ENCODE data around the gene HSPBAP1.
"Not testable (repeated sequence)": the region's sequence is repeated elsewhere in the genome, so short reads cannot be mapped to it uniquely, and the experiment has no call there.

Gene HSPBAP1

GRCh38 chr3:122760453-122761271, 33.0 kb downstream of the HSPBAP1 start:
- TF ChIP-seq CTCF (IDR thresholded peaks at IDR 0.05; ENCODE audit: borderline replicate concordance, insufficient read depth, low read depth, low read length), result no peak
- no peak overlapping the region for H3K4me3 ChIP-seq (ENCODE audit: low read depth, low read length)

GRCh38 chr3:122758877-122759560, 34.6 kb downstream of the HSPBAP1 start:
- H3K4me3 ChIP-seq (ENCODE audit: low read depth, low read length), result no peak overlapping the region
- TF ChIP-seq CTCF (IDR thresholded peaks at IDR 0.05; ENCODE audit: borderline replicate concordance, insufficient read depth, low read depth, low read length), result no peak

GRCh38 chr3:122755491-122755890, 38.1 kb downstream of the HSPBAP1 start:
- TF ChIP-seq CTCF (IDR thresholded peaks at IDR 0.05; ENCODE audit: borderline replicate concordance, insufficient read depth, low read depth, low read length), result no peak
- no peak overlapping the region for H3K4me3 ChIP-seq (ENCODE audit: low read depth, low read length)

GRCh38 chr3:122754929-122755328, 38.7 kb downstream of the HSPBAP1 start:
- no peak overlapping the region for H3K4me3 ChIP-seq (ENCODE audit: low read depth, low read length)
- TF ChIP-seq CTCF (IDR thresholded peaks at IDR 0.05; ENCODE audit: borderline replicate concordance, insufficient read depth, low read depth, low read length), result peak; percentile 79

- H3K4me3 ChIP-seq (ENCODE audit: low read depth, low read length), result no peak overlapping the region
- no peak for TF ChIP-seq CTCF (IDR thresholded peaks at IDR 0.05; ENCODE audit: borderline replicate concordance, insufficient read depth, low read depth, low read length)
Measured at GRCh38 chr3:122748347-122748746, 45.3 kb downstream of the HSPBAP1 start.

GRCh38 chr3:122747295-122747694, 46.3 kb downstream of the HSPBAP1 start:
- H3K4me3 ChIP-seq (ENCODE audit: low read depth, low read length), result not testable (repeated sequence)

- H3K4me3 ChIP-seq (ENCODE audit: low read depth, low read length), result no peak overlapping the region
- no peak for TF ChIP-seq CTCF (IDR thresholded peaks at IDR 0.05; ENCODE audit: borderline replicate concordance, insufficient read depth, low read depth, low read length)
Measured at GRCh38 chr3:122745369-122746021, 48.1 kb downstream of the HSPBAP1 start.

All from GM12875 (cell line).